HTERT RPE-1 (cell line): ENCODE data around the gene PRKAR1B.
"Not testable (repeated sequence)": the region's sequence is repeated elsewhere in the genome, so short reads cannot be mapped to it uniquely, and the experiment has no call there.

Source experiments
- in situ Hi-C: fragments of 300-500 bp; cut with MboI; formaldehyde crosslinking; loops from 4 replicates; pipeline ENCODE4 v1.14.3; 2020; ENCODE audit warnings: low sequenced_read_pairs

PRKAR1B gene

GRCh38 chr7:651032-651728, 75.9 kb downstream of the PRKAR1B start:
- in situ Hi-C loops = no loop called here

GRCh38 chr7:650339-651031, 76.6 kb downstream of the PRKAR1B start:
- in situ Hi-C loops = no loop called here

- in situ Hi-C loops = no loop called here
Observed at GRCh38 chr7:646951-647350, 80.1 kb downstream of the PRKAR1B start.

GRCh38 chr7:646487-646886, 80.6 kb downstream of the PRKAR1B start:
- in situ Hi-C loops = no loop called here

- in situ Hi-C loops = no loop called here
Observed at GRCh38 chr7:645606-646005, 81.5 kb downstream of the PRKAR1B start.

- in situ Hi-C loops = no loop called here
Observed at GRCh38 chr7:644381-645305, 82.4 kb downstream of the PRKAR1B start.

- in situ Hi-C loops = no loop called here
Observed at GRCh38 chr7:641966-642365, 85.1 kb downstream of the PRKAR1B start.

GRCh38 chr7:641269-641671, 85.8 kb downstream of the PRKAR1B start:
- in situ Hi-C loops = no loop called here

GRCh38 chr7:638256-639011, 88.6 kb downstream of the PRKAR1B start:
- in situ Hi-C loops = no loop called here

- in situ Hi-C loops = no loop called here
Observed at GRCh38 chr7:637826-638225, 89.3 kb downstream of the PRKAR1B start.

- in situ Hi-C loops = no loop called here
Observed at GRCh38 chr7:636396-636795, 90.7 kb downstream of the PRKAR1B start.

GRCh38 chr7:635687-636382, 91.2 kb downstream of the PRKAR1B start:
- in situ Hi-C loops = not testable (repeated sequence)

- in situ Hi-C loops = no loop called here
Observed at GRCh38 chr7:635227-635626, 91.9 kb downstream of the PRKAR1B start.

- in situ Hi-C loops = no loop called here
Observed at GRCh38 chr7:633381-634018, 93.6 kb downstream of the PRKAR1B start.

GRCh38 chr7:632831-633210, 94.3 kb downstream of the PRKAR1B start:
- in situ Hi-C loops = no loop called here

- in situ Hi-C loops = no loop called here
Observed at GRCh38 chr7:631964-632830, 94.9 kb downstream of the PRKAR1B start.

- in situ Hi-C loops = no loop called here
Observed at GRCh38 chr7:631291-631711, 95.8 kb downstream of the PRKAR1B start.

- in situ Hi-C loops = no loop called here
Observed at GRCh38 chr7:630539-630938, 96.5 kb downstream of the PRKAR1B start.

- in situ Hi-C loops = no loop called here
Observed at GRCh38 chr7:630111-630511, 97.0 kb downstream of the PRKAR1B start.
